ENCODE results near the gene HBA2.
"Not testable (repeated sequence)": the region's sequence is repeated elsewhere in the genome, so short reads cannot be mapped to it uniquely, and the experiment has no call there.

Gene HBA2

GRCh38 chr16:173928-174769, 1.5 kb downstream of the HBA2 start:
- not testable (repeated sequence) for DNase-seq

- no peak for DNase-seq
Observed at GRCh38 chr16:175011-175949, 2.6 kb downstream of the HBA2 start.

GRCh38 chr16:176006-176405, 3.3 kb downstream of the HBA2 start:
- not testable (repeated sequence) for DNase-seq

GRCh38 chr16:176477-177382, 4.1 kb downstream of the HBA2 start, which contains the start of gene HBA1:
Gene HBA1 (plus strand): TSS chr16:176680. CDS start chr16:176717, 37 bp downstream.
- not testable (repeated sequence) for DNase-seq

- DNase-seq, result no peak
Observed at GRCh38 chr16:177394-177822, 4.7 kb downstream of the HBA2 start.

- DNase-seq, result no peak
Observed at GRCh38 chr16:177981-178667, 5.4 kb downstream of the HBA2 start.

- DNase-seq, result no peak
Observed at GRCh38 chr16:178668-179015, 6.0 kb downstream of the HBA2 start.

GRCh38 chr16:179211-180092, 6.8 kb downstream of the HBA2 start:
- no peak for DNase-seq

- peak in 1 of 58 donors; percentile 19 for DNase-seq
Observed at GRCh38 chr16:180101-180675, 7.5 kb downstream of the HBA2 start, which contains the start of gene HBQ1. Gene HBQ1 (plus strand): TSS chr16:180459. CDS start chr16:180487, 28 bp downstream.

- peak in 19 of 58 donors; percentile 3 to 75 (median 27) for DNase-seq
Observed at GRCh38 chr16:180681-181564, 8.2 kb downstream of the HBA2 start.

GRCh38 chr16:181565-182021, 8.9 kb downstream of the HBA2 start:
- peak in 33 of 58 donors; percentile 11 to 74 (median 34) for DNase-seq

GRCh38 chr16:183005-183404, 10.3 kb downstream of the HBA2 start:
- DNase-seq, result no peak

GRCh38 chr16:185213-185612, 12.5 kb downstream of the HBA2 start:
- no peak for DNase-seq

GRCh38 chr16:185691-186090, 13.0 kb downstream of the HBA2 start:
- no peak for DNase-seq

- no peak for DNase-seq
Observed at GRCh38 chr16:187330-187729, 14.7 kb downstream of the HBA2 start.

GRCh38 chr16:188674-189073, 16.0 kb downstream of the HBA2 start:
- DNase-seq, result no peak

GRCh38 chr16:189604-190186, 17.0 kb downstream of the HBA2 start:
- DNase-seq, result no peak

Measured in anterior cingulate cortex (tissue), 58 donors.